ENCODE measurements around the gene ANO2.

- TF ChIP-seq CTCF (IDR thresholded peaks at IDR 0.05) (no peak), EP300 (IDR thresholded peaks at IDR 0.05) (no peak), POLR2A (IDR thresholded peaks at IDR 0.05; ENCODE audit: low read depth) (no peak)
Measured at GRCh38 chr12:5794156-5794555, 150.9 kb downstream of the ANO2 start.
